ENCODE measurements around the gene GRM8.

DNA sequence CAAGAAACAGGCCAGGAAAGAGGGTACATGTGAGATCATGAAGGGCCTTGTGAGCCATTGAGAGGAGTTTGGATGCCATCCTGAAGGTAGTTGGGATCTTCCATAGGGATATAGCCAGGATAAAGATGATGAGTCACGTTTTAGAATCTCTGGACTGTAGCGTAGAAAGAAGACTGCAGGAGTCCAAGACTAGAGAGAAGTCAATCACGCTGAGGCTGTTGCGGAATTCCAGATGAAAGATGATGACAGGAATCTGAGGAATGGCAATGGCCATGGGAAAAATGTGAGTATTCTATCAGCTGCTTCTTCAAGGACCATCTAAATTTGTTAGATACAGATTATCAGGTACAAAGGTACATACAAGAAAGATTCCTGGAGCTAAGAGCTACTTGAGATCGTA lies 711.3 kb downstream of the GRM8 start:
- TF ChIP-seq, protein P1, sequence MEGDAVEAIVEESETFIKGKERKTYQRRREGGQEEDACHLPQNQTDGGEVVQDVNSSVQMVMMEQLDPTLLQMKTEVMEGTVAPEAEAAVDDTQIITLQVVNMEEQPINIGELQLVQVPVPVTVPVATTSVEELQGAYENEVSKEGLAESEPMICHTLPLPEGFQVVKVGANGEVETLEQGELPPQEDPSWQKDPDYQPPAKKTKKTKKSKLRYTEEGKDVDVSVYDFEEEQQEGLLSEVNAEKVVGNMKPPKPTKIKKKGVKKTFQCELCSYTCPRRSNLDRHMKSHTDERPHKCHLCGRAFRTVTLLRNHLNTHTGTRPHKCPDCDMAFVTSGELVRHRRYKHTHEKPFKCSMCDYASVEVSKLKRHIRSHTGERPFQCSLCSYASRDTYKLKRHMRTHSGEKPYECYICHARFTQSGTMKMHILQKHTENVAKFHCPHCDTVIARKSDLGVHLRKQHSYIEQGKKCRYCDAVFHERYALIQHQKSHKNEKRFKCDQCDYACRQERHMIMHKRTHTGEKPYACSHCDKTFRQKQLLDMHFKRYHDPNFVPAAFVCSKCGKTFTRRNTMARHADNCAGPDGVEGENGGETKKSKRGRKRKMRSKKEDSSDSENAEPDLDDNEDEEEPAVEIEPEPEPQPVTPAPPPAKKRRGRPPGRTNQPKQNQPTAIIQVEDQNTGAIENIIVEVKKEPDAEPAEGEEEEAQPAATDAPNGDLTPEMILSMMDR (tag by site-specific recombination; IDR thresholded peaks at IDR 0.05) = no peak
- TF ChIP-seq ZFP3 (tag by site-specific recombination; IDR thresholded peaks at IDR 0.05; ENCODE audit: low read depth) = no peak
- TF ChIP-seq, protein P2, sequence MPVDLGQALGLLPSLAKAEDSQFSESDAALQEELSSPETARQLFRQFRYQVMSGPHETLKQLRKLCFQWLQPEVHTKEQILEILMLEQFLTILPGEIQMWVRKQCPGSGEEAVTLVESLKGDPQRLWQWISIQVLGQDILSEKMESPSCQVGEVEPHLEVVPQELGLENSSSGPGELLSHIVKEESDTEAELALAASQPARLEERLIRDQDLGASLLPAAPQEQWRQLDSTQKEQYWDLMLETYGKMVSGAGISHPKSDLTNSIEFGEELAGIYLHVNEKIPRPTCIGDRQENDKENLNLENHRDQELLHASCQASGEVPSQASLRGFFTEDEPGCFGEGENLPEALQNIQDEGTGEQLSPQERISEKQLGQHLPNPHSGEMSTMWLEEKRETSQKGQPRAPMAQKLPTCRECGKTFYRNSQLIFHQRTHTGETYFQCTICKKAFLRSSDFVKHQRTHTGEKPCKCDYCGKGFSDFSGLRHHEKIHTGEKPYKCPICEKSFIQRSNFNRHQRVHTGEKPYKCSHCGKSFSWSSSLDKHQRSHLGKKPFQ (tag by site-specific recombination; IDR thresholded peaks at IDR 0.05) = no peak
- TF ChIP-seq, protein P3, sequence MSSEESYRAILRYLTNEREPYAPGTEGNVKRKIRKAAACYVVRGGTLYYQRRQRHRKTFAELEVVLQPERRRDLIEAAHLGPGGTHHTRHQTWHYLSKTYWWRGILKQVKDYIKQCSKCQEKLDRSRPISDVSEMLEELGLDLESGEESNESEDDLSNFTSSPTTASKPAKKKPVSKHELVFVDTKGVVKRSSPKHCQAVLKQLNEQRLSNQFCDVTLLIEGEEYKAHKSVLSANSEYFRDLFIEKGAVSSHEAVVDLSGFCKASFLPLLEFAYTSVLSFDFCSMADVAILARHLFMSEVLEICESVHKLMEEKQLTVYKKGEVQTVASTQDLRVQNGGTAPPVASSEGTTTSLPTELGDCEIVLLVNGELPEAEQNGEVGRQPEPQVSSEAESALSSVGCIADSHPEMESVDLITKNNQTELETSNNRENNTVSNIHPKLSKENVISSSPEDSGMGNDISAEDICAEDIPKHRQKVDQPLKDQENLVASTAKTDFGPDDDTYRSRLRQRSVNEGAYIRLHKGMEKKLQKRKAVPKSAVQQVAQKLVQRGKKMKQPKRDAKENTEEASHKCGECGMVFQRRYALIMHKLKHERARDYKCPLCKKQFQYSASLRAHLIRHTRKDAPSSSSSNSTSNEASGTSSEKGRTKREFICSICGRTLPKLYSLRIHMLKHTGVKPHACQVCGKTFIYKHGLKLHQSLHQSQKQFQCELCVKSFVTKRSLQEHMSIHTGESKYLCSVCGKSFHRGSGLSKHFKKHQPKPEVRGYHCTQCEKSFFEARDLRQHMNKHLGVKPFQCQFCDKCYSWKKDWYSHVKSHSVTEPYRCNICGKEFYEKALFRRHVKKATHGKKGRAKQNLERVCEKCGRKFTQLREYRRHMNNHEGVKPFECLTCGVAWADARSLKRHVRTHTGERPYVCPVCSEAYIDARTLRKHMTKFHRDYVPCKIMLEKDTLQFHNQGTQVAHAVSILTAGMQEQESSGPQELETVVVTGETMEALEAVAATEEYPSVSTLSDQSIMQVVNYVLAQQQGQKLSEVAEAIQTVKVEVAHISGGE (tag by site-specific recombination; conservative IDR thresholded peaks at IDR 0.05; ENCODE audit: low read depth) = no peak
- TF ChIP-seq, protein P4, sequence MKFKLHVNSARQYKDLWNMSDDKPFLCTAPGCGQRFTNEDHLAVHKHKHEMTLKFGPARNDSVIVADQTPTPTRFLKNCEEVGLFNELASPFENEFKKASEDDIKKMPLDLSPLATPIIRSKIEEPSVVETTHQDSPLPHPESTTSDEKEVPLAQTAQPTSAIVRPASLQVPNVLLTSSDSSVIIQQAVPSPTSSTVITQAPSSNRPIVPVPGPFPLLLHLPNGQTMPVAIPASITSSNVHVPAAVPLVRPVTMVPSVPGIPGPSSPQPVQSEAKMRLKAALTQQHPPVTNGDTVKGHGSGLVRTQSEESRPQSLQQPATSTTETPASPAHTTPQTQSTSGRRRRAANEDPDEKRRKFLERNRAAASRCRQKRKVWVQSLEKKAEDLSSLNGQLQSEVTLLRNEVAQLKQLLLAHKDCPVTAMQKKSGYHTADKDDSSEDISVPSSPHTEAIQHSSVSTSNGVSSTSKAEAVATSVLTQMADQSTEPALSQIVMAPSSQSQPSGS (tag by site-specific recombination; IDR thresholded peaks at IDR 0.05; ENCODE audit: low read depth) = no peak
